Epithelial cell of esophagus (primary cell): ENCODE results near the gene MXRA7.
"Not testable (repeated sequence)": the region's sequence is repeated elsewhere in the genome, so short reads cannot be mapped to it uniquely, and the experiment has no call there.

Experiments used
- DNase-seq: peaks from one replicate; pipeline ENCODE4 v3.0.0; 2010; ENCODE audit warnings: low read depth
- H3K4me3 ChIP-seq: 2 replicates; pipeline ENCODE4 v1.5.1; 2011; ENCODE audit warnings: mild to moderate bottlenecking, low read length, control low read depth
- CTCF ChIP-seq: IDR thresholded peaks from 2 replicates; pipeline ENCODE4 v1.5.1; 2011; ENCODE audit warnings: low read depth, mild to moderate bottlenecking, low read length, control low read depth, inconsistent platforms; ENCODE audit not compliant: insufficient read depth; ENCODE audit errors: missing control alignments

The MXRA7 gene

GRCh38 chr17:76751416-76751993 is 40.7 kb upstream of the MXRA7 start:
- no peak overlapping the region for H3K4me3 ChIP-seq
- TF ChIP-seq CTCF: no peak
- no peak for DNase-seq

DNA sequence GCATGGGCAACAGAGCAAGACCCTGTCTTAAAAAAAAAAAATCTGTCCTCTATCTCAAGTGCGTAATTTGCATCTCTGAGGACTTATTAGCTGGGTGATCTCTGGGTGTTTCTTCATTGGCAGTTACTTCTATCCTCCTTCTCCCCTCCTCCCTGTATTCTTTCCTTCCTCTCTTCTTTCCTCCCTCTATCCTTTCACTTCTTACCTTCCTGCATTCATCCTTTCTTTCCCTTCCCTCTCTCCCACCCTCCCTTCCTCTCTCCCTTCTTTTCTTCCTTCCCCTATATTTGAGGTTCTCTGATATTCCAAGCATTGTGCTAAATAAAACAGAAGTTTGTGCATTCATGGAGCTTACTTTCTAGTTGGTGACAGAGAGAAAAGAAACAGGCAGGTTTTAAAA is 37.9 kb upstream of the MXRA7 start:
- no peak for TF ChIP-seq CTCF
- no peak overlapping the region for H3K4me3 ChIP-seq
- DNase-seq: no peak

DNA sequence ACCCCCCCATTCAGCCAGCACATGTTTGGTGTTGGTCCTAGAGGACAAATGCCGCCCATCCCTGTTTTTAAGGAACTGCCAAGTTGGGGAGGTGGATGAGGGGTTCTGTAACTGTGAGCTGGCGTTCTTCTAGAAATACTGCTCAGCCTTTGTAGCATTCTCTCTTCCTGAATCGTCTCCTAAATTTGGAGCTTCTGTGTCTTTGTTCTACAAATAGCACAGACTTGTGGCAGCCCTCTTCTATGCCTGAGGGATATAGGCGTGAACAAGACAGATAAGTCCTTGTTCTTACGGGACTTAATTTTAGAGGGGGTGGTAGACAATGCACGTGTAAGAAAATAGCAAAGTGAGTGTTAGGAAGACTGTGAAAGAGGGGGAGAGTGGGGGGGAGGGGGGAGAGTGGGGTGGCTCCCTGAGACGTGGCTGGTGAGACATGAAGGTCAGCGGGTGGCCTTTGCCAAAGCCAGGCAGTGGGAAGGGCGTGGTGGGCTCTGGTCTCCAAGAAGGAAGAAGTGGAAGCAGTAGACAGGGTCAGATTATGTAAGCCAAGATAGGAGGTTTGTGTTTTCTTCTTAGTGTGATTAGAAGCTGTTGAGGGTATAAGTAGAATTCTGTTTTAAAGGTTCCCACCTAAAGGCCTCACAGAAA is 37.1 kb upstream of the MXRA7 start:
- no peak for DNase-seq
- no peak for TF ChIP-seq CTCF
- no peak overlapping the region for H3K4me3 ChIP-seq

- H3K4me3 ChIP-seq: not testable (repeated sequence)
- DNase-seq: peak; percentile 78
Observed at GRCh38 chr17:76745785-76746184, 35.0 kb upstream of the MXRA7 start.

DNA sequence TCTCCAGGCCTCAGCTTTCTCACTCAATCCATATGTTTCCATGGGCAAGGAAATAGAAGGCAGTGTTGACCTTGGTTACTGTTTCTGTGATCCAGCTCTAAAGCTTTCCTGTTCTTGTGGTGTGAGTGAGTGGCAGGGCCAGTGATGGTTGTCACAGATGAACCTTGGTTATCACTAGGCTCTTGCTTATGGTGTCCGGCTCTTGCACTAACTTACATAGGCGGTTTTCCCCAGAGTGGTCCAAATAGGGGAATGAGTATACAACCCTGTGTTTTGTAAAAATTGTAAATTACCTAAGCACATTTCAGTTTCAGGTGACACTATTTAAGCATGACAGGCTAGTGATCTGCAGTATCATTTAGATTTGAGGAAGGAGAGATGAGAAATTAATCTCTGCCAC is 34.0 kb upstream of the MXRA7 start:
- H3K4me3 ChIP-seq: no peak overlapping the region
- DNase-seq: no peak
- TF ChIP-seq CTCF: no peak

GRCh38 chr17:76742958-76743357 is 32.2 kb upstream of the MXRA7 start:
- peak; percentile 32 for DNase-seq
- TF ChIP-seq CTCF: no peak

DNA sequence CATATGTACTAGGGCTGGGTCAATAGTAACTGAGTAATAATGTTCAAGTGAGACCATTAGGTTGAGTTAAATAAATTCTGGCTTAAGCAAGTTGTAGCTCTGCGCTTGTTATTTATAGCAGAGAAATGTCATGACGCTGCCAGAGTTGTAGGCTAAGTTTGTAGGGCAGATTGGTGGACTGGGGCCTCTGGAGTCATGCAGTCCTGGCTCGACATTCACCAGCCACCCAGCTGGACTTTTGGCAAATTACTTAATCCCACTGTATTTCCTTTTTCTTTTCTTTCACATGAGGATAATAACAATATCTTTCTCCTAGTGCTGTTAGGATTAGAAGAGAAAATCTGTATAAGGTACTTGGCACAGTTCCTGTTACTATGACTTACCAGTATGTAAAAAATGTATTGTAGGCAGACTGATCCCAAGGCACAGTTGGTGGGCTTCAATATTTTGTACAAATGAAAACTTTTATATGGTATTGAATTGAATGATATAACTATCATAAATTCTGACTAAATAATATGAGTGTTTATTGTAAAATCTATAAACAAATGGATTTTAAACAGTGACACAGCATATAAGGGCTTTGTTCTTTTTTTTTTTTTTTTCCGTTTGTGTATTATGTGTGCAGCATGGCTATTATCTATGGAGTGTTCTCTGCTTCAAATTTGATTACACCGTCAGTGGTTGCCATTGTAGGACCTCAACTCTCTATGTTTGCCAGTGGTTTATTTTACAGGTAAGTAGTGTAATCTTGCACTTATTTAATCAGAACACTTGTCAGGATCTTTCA is 29.8 kb upstream of the MXRA7 start:
- H3K4me3 ChIP-seq: no peak overlapping the region
- TF ChIP-seq CTCF: no peak
- DNase-seq: no peak

More at GRCh38 chr17:76742958-76743357, 32.2 kb upstream of the MXRA7 start:
- H3K4me3 ChIP-seq: no peak overlapping the region

DNA sequence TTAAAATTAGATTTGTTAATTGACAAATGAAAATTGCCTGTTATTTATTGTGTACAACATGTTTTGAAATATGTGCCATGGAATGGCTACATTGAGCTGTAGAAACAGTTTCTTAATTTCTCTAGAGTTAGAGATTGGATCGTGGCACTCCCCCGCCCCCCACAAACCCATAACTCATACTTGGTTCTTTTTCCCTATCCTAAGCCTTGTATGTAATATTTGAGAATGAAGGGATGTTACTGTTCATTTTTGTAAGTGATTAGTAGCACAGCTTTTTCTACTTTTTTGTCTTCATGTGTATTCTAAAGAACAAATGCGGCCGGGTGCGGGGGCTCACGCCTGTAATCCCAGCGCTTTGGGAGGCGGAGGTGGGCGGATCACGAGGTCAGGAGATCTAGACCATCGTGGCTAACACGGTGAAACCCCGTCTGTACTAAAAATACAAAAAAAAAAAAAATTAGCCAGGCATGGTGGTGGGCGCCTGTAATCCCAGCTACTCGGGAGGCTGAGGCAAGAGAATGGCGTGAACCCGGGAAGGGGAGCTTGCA is 28.9 kb upstream of the MXRA7 start:
- not testable (repeated sequence) for DNase-seq, H3K4me3 ChIP-seq
